K562 (cell line): ENCODE data around the gene SERAC1. TPM values are rescaled to one million over a fixed set of nuclear protein-coding genes. Genes with fewer than 3 reads are reported as not detected.

Experiments
- ATAC-seq: fragments of 200-7000 bp; cut with Tn5 transposase; 3 replicates; pipeline ENCODE4 v1.9.1; 2020; ENCODE audit warnings: moderate library complexity
- BruUV-seq: library from RNA; stranded (reverse); fragments of 400-500 nt; replicated peaks from 2 replicates; lab custom pipeline; 2021; lab: Mats Ljungman, UMichigan
- CTCF ChIA-PET: fragments of 300-600 bp; formaldehyde crosslinking; extraction: SDS; loops from one replicate; lab custom pipeline; 2021; ENCODE audit warnings: low intra/inter-chr PET ratio; lab: Yijun Ruan, JAX
- POLR2A ChIA-PET: fragments of 300-600, 350-650 bp; sonication (Branson Sonifier 250); formaldehyde crosslinking; extraction: SDS; loops from one replicate; lab custom pipeline; 2021; ENCODE audit warnings: antibody characterized with exemption, inconsistent platforms; lab: Yijun Ruan, JAX
- DNase-seq, 4 experiments: peaks; one replicate each; pipeline versions ENCODE4 v3.0.0 to v3.0.0-alpha.2; 2011 to 2018; ENCODE audit warnings: low spot score in 3 of 4, mixed read lengths in 3 of 4; ENCODE audit errors: extremely low read depth in 1 of 4
- FAIRE-seq: peaks from 2 replicates; lab custom pipeline; 2011; peaks lifted over from hg19 to GRCh38; lab: Jason Lieb, UNC
- H2AFZ ChIP-seq: 2 replicates; pipeline ENCODE4 v1.6.0; 2011; ENCODE audit warnings: low read depth, low read length, control low read depth, inconsistent platforms
- H3K27ac ChIP-seq: fragments of 200-600 bp; 3 replicates; pipeline ENCODE4 v1.8.0; 2011; ENCODE audit warnings: low read depth, mild to moderate bottlenecking, control low read depth, inconsistent platforms, low read length, moderate library complexity, mixed read lengths; ENCODE audit errors: extremely low read depth
- H3K27me3 ChIP-seq, 2 experiments: fragments of 300-600 bp in 1 of 2; 2 replicates in 1 of 2; 3 replicates in 1 of 2; pipeline versions ENCODE4 v1.6.0 to v1.8.0; 2011; ENCODE audit warnings: inconsistent platforms in 2 of 2, low read length in 2 of 2, mild to moderate bottlenecking in 1 of 2, mixed read lengths in 1 of 2, moderate library complexity in 1 of 2; ENCODE audit not compliant: control insufficient read depth in 2 of 2, insufficient read depth in 2 of 2
- H3K36me3 ChIP-seq: fragments of 300-600 bp; 3 replicates; pipeline ENCODE4 v1.8.0; 2011; ENCODE audit warnings: mild to moderate bottlenecking, low read length, inconsistent platforms; ENCODE audit not compliant: control insufficient read depth, insufficient read depth
- H3K4me1 ChIP-seq, 2 experiments: fragments of 200-600 bp in 1 of 2; replicated peaks in 1 of 2; 2 replicates in 1 of 2; 3 replicates in 1 of 2; pipeline versions ENCODE4 v1.5.1 to v1.8.0; 2011; ENCODE audit warnings: inconsistent platforms in 2 of 2, low read length in 2 of 2, mild to moderate bottlenecking in 1 of 2, mixed read lengths in 1 of 2, moderate library complexity in 1 of 2; ENCODE audit not compliant: control insufficient read depth in 2 of 2, insufficient read depth in 2 of 2
- H3K4me2 ChIP-seq: 2 replicates; pipeline ENCODE4 v1.6.1; 2011; ENCODE audit warnings: low read length, control low read depth, inconsistent platforms, mixed read lengths; ENCODE audit not compliant: insufficient read depth
- H3K4me3 ChIP-seq: fragments of 200-600 bp; sonication (generic), shearing (Covaris generic); 2 replicates; pipeline ENCODE4 v1.5.1; 2016; ENCODE audit warnings: control low read depth, inconsistent platforms
- H3K79me2 ChIP-seq: fragments of 200-600 bp; 3 replicates; pipeline ENCODE4 v1.8.0; 2011; ENCODE audit warnings: low read length, inconsistent platforms; ENCODE audit not compliant: control insufficient read depth, insufficient read depth
- H3K9ac ChIP-seq, 2 experiments: 2 replicates each; pipeline versions ENCODE4 v1.6.0 to v1.6.1; 2011; ENCODE audit warnings: low read depth in 2 of 2, low read length in 2 of 2, control low read depth in 1 of 2, inconsistent platforms in 1 of 2, mild to moderate bottlenecking in 1 of 2, mixed read lengths in 1 of 2; ENCODE audit not compliant: insufficient read depth in 1 of 2
- H3K9me1 ChIP-seq: one replicate; pipeline ENCODE4 v1.6.0; 2011; ENCODE audit warnings: inconsistent platforms, mild to moderate bottlenecking, low read length, moderate library complexity; ENCODE audit not compliant: control insufficient read depth, insufficient read depth
- H3K9me3 ChIP-seq: replicated peaks from 2 replicates; pipeline ENCODE4 v1.5.1; 2011; ENCODE audit warnings: low read depth, low read length, inconsistent platforms; ENCODE audit not compliant: control insufficient read depth, insufficient read depth
- H4K20me1 ChIP-seq: replicated peaks from 2 replicates; pipeline ENCODE4 v1.6.1; 2011; ENCODE audit warnings: low read length, inconsistent platforms, mixed read lengths; ENCODE audit not compliant: control insufficient read depth, insufficient read depth
- ATF7 ChIP-seq: fragments of 450-650 bp; IDR thresholded peaks from 2 replicates; pipeline ENCODE4 v1.7.1; 2014; ENCODE audit warnings: mild to moderate bottlenecking, moderate library complexity
- CHD4 ChIP-seq: fragments of 200-600 bp; sonication (generic); IDR thresholded peaks from 3 replicates; pipeline ENCODE4 v1.6.1; 2012; ENCODE audit warnings: low read depth, mild to moderate bottlenecking, mixed read lengths, low read length, inconsistent platforms; ENCODE audit not compliant: insufficient read depth, insufficient replicate concordance, poor library complexity, severe bottlenecking
- ETS2 ChIP-seq: IDR thresholded peaks from 2 replicates; pipeline ENCODE4 v1.6.1; 2016; ENCODE audit warnings: borderline replicate concordance, missing genetic modification characterization, mild to moderate bottlenecking, moderate library complexity, missing compliant biosample characterization; ENCODE audit not compliant: poor library complexity, severe bottlenecking
- KAT8 ChIP-seq: fragments of 450-650 bp; IDR thresholded peaks from 2 replicates; pipeline ENCODE4 v1.6.1; 2016; ENCODE audit warnings: low read depth, mild to moderate bottlenecking
- MAFF ChIP-seq: IDR thresholded peaks from 2 replicates; pipeline ENCODE4 v1.6.1; 2012; ENCODE audit warnings: low read length, improper control_type of control experiment
- NFIC ChIP-seq: fragments of 450-650 bp; IDR thresholded peaks from 2 replicates; pipeline ENCODE4 v1.6.1; 2017; ENCODE audit warnings: mild to moderate bottlenecking, inconsistent platforms
- POLR2G ChIP-seq: fragments of 200-400 bp; formaldehyde crosslinking; IDR thresholded peaks from 2 replicates; pipeline ENCODE4 v1.6.1; 2017; ENCODE audit warnings: low read depth, mild to moderate bottlenecking, antibody characterized with exemption, low read length, moderate library complexity
- SETDB1 ChIP-seq: IDR thresholded peaks from one replicate; pipeline ENCODE4 v1.6.1; 2012; ENCODE audit warnings: low read length, control low read depth, inconsistent platforms
- SP2 ChIP-seq: IDR thresholded peaks from 2 replicates; pipeline ENCODE4 v1.6.1; 2011; ENCODE audit warnings: mild to moderate bottlenecking, low read depth, low read length, moderate library complexity; ENCODE audit not compliant: poor library complexity, severe bottlenecking; ENCODE audit errors: extremely low read depth
- TAF9B ChIP-seq: fragments of 450-650 bp; IDR thresholded peaks from 2 replicates; pipeline ENCODE4 v1.6.1; 2018; ENCODE audit warnings: mild to moderate bottlenecking; ENCODE audit not compliant: partially characterized antibody
- ZNF197 ChIP-seq: fragments of 200-800 bp; sonication (Bioruptor generic); IDR thresholded peaks from 2 replicates; pipeline ENCODE4 v1.6.1; 2016; ENCODE audit warnings: low read depth, missing genetic modification characterization, missing compliant biosample characterization
- ZNF232 ChIP-seq: sonication (generic); formaldehyde crosslinking; IDR thresholded peaks from 2 replicates; pipeline ENCODE4 v1.8.0; 2022; ENCODE audit warnings: mild to moderate bottlenecking, missing genetic modification reagents
- WGBS: fragments of 100-300 bp; shearing (Covaris generic); methylation state at CpG from one replicate; pipeline ENCODE4 v1.1.6; 2016; ENCODE audit warnings: low coverage, mixed read lengths; ENCODE audit not compliant: insufficient coverage; ENCODE audit errors: missing lambda C conversion rate; 5-methylcytosine and 5-hydroxymethylcytosine counted together
- in situ Hi-C: fragments of 300-500 bp; cut with MboI; formaldehyde crosslinking; loops from 4 replicates; pipeline ENCODE4 v1.15.0; 2018; ENCODE audit warnings: inconsistent platforms, mixed read lengths
- intact Hi-C: fragments of 100-400 bp; cut with micrococcal nuclease; formaldehyde crosslinking; loops from 2 replicates; pipeline ENCODE4 v1.14.2; 2022
- polyA plus RNA-seq, 8 experiments: library from polyadenylated mRNA; depleted of rRNA in 4 of 8; stranded (reverse) in 5 of 8; unstranded in 3 of 8; fragments of >200 nt; fragmentation: Nextera tagmentation in 2 of 8; fragmentation: Illumina TruSeq in 1 of 8; extraction: Ambion mirVana in 2 of 8; extraction: Trizol in 1 of 8; gene quantifications; 2 replicates each; pipeline versions ENCODE4 v1.2.1 to v1.2.3, GENCODE V29; 2011 to 2014; ENCODE audit warnings: inconsistent platforms in 1 of 8, missing spikeins in 1 of 8
- total RNA-seq, 7 experiments: library from RNA; depleted of rRNA in 6 of 7; stranded (reverse); fragments of >200 nt in 6 of 7; fragmentation: Illumina TruSeq in 2 of 7; extraction: Trizol in 2 of 7; gene quantifications; 2 replicates each; pipeline versions ENCODE4 v1.2.1 to v1.2.3, GENCODE V29; 2011 to 2021; ENCODE audit warnings: low replicate concordance in 1 of 7
- TF ChIP-seq, protein P1 (sequence below): fragments of 450-650 bp; formaldehyde crosslinking; IDR thresholded peaks from 2 replicates; pipeline ENCODE4 v1.4.0; 2020; ENCODE audit warnings: mild to moderate bottlenecking

The SERAC1 gene
- total and polyA plus RNA-seq, 9 of the 15 experiments (the other 6 are each of a cell fraction or from before 2014, with no cell fraction given): 1.8 to 6.2 (median 2.8) TPM

DNA sequence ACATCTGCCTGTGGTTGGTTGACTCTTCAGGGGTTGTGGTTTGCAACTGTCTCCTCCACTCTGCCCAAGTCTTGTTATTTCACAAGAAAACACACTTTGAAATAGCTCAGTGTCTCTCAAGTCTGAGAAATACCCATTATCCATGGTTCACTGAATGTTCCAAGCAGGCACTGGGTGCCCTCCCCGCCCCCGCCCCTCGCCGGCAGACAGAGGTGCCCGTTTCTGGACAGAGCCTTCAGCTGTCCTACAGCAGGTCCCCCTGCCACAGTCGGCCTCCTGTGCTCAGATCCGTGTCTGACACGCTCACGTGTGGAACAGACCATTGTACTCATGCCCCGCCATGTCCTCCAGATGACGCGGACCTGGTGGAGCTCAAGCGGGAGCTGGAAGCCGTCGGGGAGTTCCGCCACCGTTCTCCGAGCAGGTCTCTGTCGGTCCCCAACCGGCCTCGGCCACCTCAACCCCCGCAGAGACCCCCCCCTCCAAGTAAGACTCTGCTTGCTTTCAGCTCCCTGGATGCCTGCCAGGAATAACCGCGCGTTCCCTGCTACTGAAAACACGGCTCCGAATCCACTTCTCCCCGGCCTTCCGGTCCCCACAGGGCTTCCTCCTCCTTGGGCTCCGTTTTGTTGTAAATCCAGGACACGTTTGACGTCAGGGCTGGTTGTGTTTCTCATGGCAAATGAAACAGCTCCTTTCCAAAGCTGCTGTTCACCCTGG lies 81.4 kb downstream of the SERAC1 start:
- H3K27ac ChIP-seq: no peak overlapping the region
- DNase-seq (no peak), FAIRE-seq (no peak), ATAC-seq (no peak)
- no peak overlapping the region for H3K9ac ChIP-seq
- no peak for TF ChIP-seq KAT8
- 0 out of 2 replicates have a peak, but pooled peaks have one; percentile 13 for TF ChIP-seq NFIC
- TF ChIP-seq ZNF197 (CRISPR knock-in tag): no peak
- peak; percentile 38; the same call in 1 of the 2 replicates for TF ChIP-seq POLR2G
- no peak overlapping the region for H3K4me2 ChIP-seq
- H3K9me1 ChIP-seq: peaks cover 2% of the 10 kb centered on the region
- intact Hi-C loops (no loop called here), in situ Hi-C loops (no loop called here)
- ChIA-PET POLR2A (interaction anchor here (0.8 to 2.5 kb wide), 4 partner anchors 9 to 32 kb away, joined by 3 to 14 read pairs (median 4); no protein-coding TSS in a partner anchor), CTCF (no interaction called here)
- H3K9me3 ChIP-seq: no peaks in the 10 kb centered on the region
- no TSS peak for BruUV-seq
- WGBS: 88% methylated on average over 30 of the region's 32 CpGs
- no peaks in the 10 kb centered on the region for H3K4me1 ChIP-seq
- no peaks in the 10 kb centered on the region for H3K27me3 ChIP-seq
- no peaks in the 10 kb centered on the region for H4K20me1 ChIP-seq
- no peak overlapping the region for H2AFZ ChIP-seq
- H3K4me3 ChIP-seq: no peak overlapping the region
- H3K36me3 ChIP-seq: peaks cover 65% of the 10 kb centered on the region
- H3K79me2 ChIP-seq: no peaks in the 10 kb centered on the region

DNA sequence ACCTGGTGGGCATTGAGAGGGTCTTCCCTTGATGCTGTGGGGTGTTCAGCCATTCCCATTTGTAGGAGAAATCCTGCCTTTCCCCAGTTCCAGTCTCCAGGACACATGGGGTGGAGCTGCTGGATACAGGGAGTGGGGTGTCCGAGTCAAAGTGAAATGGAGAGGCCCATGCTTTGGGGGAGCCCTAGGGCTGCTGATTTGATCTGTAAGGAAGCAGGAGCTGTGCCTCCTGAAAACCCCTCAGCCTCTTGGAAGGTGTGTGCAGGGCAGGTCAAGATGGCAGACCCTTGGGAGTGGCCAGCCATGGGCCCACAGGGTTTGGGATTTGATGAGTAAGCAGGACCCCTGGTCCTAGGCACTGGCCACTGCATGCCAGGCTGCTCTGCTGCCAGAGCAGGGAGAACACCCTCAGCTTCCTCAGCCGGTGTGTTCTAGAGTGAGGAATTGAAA lies 82.0 kb downstream of the SERAC1 start:
- BruUV-seq: no TSS peak
- CTCF ChIA-PET: no interaction called here
- no peaks in the 10 kb centered on the region for H3K79me2 ChIP-seq
- H3K4me3 ChIP-seq: no peak overlapping the region
- DNase-seq: no peak
- no peak overlapping the region for H2AFZ ChIP-seq
- FAIRE-seq: no peak
- intact Hi-C loops (no loop called here), in situ Hi-C loops (no loop called here)
- H4K20me1 ChIP-seq: no peaks in the 10 kb centered on the region
- no peaks in the 10 kb centered on the region for H3K27me3 ChIP-seq
- no peak overlapping the region for H3K27ac ChIP-seq
- no peaks in the 10 kb centered on the region for H3K9me3 ChIP-seq
- ATAC-seq: no peak
- peaks cover 69% of the 10 kb centered on the region for H3K36me3 ChIP-seq
- no peak overlapping the region for H3K9ac ChIP-seq
- POLR2A ChIA-PET: interaction anchor here (0.6 to 2.5 kb wide), 4 partner anchors 9 to 104 kb away, joined by 3 to 14 read pairs (median 4); partner anchors contain the start of gene SYNJ2
- WGBS: 73% methylated on average over 2 of the region's 2 CpGs
- H3K4me2 ChIP-seq: no peak overlapping the region
- H3K4me1 ChIP-seq: no peaks in the 10 kb centered on the region
- peaks cover 2% of the 10 kb centered on the region for H3K9me1 ChIP-seq
- no peak for TF ChIP-seq TAF9B
- no peak for TF ChIP-seq CHD4
- no peak for TF ChIP-seq ZNF232 (CRISPR knock-in tag)
- no peak for TF ChIP-seq SP2
- no peak for TF ChIP-seq SETDB1
- no peak for TF ChIP-seq ETS2
- TF ChIP-seq, protein P1, sequence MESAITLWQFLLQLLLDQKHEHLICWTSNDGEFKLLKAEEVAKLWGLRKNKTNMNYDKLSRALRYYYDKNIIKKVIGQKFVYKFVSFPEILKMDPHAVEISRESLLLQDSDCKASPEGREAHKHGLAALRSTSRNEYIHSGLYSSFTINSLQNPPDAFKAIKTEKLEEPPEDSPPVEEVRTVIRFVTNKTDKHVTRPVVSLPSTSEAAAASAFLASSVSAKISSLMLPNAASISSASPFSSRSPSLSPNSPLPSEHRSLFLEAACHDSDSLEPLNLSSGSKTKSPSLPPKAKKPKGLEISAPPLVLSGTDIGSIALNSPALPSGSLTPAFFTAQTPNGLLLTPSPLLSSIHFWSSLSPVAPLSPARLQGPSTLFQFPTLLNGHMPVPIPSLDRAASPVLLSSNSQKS: no peak
- TF ChIP-seq MAFF: no peak
- no peak for TF ChIP-seq ATF7
